A673 (cell line): ENCODE measurements around the gene NAGK.

Experiments
- EZH2 ChIP-seq: fragments of 200-600 bp; sonication (generic); IDR thresholded peaks from 2 replicates; pipeline ENCODE4 v1.6.1; 2017; ENCODE audit warnings: borderline replicate concordance, low read depth, mild to moderate bottlenecking, mixed read lengths, antibody characterized with exemption, low read length; ENCODE audit not compliant: poor library complexity, severe bottlenecking
- TF ChIP-seq, protein P1 (sequence below): fragments of 300-800, 200-600 bp; sonication (generic); conservative IDR thresholded peaks from 2 replicates; pipeline ENCODE4 v1.5.1; 2017; ENCODE audit warnings: low read depth, mild to moderate bottlenecking, antibody characterized with exemption, low read length, moderate library complexity, mixed read lengths

DNA sequence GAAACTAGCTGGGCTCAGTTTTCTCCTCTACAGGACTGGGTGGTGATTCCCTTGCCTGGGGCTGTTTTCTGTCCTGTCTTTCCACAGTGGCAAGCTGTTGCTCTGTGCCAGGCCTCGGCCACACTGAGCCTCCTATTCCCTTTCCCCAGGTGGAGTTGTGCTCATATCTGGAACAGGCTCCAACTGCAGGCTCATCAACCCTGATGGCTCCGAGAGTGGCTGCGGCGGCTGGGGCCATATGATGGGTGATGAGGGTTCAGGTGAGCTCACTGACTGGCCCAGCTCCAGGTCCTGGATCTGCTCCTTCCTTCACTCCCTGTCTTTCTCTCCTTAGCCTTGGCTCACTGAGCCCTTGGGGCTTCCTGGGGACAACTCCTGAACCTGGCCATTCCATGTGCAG, 4.0 kb downstream of the NAGK start:
- TF ChIP-seq, protein P1, sequence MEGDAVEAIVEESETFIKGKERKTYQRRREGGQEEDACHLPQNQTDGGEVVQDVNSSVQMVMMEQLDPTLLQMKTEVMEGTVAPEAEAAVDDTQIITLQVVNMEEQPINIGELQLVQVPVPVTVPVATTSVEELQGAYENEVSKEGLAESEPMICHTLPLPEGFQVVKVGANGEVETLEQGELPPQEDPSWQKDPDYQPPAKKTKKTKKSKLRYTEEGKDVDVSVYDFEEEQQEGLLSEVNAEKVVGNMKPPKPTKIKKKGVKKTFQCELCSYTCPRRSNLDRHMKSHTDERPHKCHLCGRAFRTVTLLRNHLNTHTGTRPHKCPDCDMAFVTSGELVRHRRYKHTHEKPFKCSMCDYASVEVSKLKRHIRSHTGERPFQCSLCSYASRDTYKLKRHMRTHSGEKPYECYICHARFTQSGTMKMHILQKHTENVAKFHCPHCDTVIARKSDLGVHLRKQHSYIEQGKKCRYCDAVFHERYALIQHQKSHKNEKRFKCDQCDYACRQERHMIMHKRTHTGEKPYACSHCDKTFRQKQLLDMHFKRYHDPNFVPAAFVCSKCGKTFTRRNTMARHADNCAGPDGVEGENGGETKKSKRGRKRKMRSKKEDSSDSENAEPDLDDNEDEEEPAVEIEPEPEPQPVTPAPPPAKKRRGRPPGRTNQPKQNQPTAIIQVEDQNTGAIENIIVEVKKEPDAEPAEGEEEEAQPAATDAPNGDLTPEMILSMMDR = no peak
- TF ChIP-seq EZH2 = no peak
